HS-5 (cell line): ENCODE data around the gene GRB7.

ENCODE experiments used
- DNase-seq: peaks from one replicate; pipeline ENCODE4 v3.0.0-alpha.2; 2012; ENCODE audit warnings: low read depth

The GRB7 gene

GRCh38 chr17:39772987-39773934 lies 35.5 kb downstream of the GRB7 start:
- no peak for DNase-seq

GRCh38 chr17:39774047-39774446 lies 36.3 kb downstream of the GRB7 start:
- no peak for DNase-seq

GRCh38 chr17:39775031-39775430 lies 37.3 kb downstream of the GRB7 start:
- DNase-seq: no peak

- DNase-seq: no peak
Measured at GRCh38 chr17:39776252-39776651, 38.5 kb downstream of the GRB7 start.

- DNase-seq: no peak
Measured at GRCh38 chr17:39777534-39778365, 40.0 kb downstream of the GRB7 start.

- no peak for DNase-seq
Measured at GRCh38 chr17:39781031-39781860, 43.5 kb downstream of the GRB7 start.

GRCh38 chr17:39781861-39782213 lies 44.1 kb downstream of the GRB7 start:
- DNase-seq: no peak

- DNase-seq: no peak
Measured at GRCh38 chr17:39782481-39782880, 44.7 kb downstream of the GRB7 start.

- no peak for DNase-seq
Measured at GRCh38 chr17:39782980-39783379, 45.2 kb downstream of the GRB7 start.

- DNase-seq: no peak
Measured at GRCh38 chr17:39787041-39787440, 49.3 kb downstream of the GRB7 start.

- DNase-seq: no peak
Measured at GRCh38 chr17:39787743-39788484, 50.2 kb downstream of the GRB7 start.

GRCh38 chr17:39791111-39791992 lies 53.6 kb downstream of the GRB7 start:
- DNase-seq: no peak

GRCh38 chr17:39792526-39793221 lies 54.9 kb downstream of the GRB7 start:
- no peak for DNase-seq

- DNase-seq: no peak
Measured at GRCh38 chr17:39793301-39793872, 55.6 kb downstream of the GRB7 start.

- no peak for DNase-seq
Measured at GRCh38 chr17:39794249-39794970, 56.7 kb downstream of the GRB7 start.
